Stimulated activated CD4-positive, alpha-beta T cell treated with anti-CD3 and anti-CD28 coated beads, Interleukin-15, amount 100 ng/mL, for 24 hours (primary cell): Measurements from ENCODE around the gene TMEM167B.
"Not testable (repeated sequence)": the region's sequence is repeated elsewhere in the genome, so short reads cannot be mapped to it uniquely, and the experiment has no call there.

Experiments used
- DNase-seq: peaks from one replicate; pipeline ENCODE4 v3.0.0-alpha.2; 2020

The TMEM167B gene

GRCh38 chr1:109090196-109091077 is at the start of gene TMEM167B:
Gene TMEM167B (plus strand): TSS chr1:109090764. CDS start chr1:109090873, 109 bp downstream.
- DNase-seq: peak; percentile 92

- DNase-seq: peak; percentile 47
Measured at GRCh38 chr1:109040989-109041620, 49.5 kb upstream of the TMEM167B start.

GRCh38 chr1:109041621-109042468 is 48.7 kb upstream of the TMEM167B start, which contains the start of gene WDR47:
Gene WDR47 (minus strand): TSS chr1:109042102. CDS start chr1:109023512, 18,590 bp downstream.
- peak; percentile 97 for DNase-seq

DNA sequence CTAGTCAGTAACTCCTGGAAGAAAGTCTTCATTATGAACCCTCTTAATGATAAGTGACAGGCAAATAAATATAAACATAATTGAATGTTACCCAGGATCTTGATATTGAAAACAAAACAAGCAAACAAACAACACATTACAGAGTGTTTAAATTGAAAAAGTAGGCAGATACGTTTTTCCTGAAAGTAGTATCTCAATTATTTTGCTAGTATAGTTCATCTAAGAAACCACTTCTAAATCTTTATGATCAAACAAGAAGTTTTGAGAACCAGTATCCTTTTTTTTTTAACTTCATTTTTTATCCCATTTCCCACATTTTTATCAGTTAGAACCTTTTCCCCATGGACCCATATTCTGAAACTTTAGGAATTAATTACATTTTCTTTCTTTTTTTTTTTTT is 45.0 kb upstream of the TMEM167B start:
- no peak for DNase-seq

GRCh38 chr1:109046671-109047070 is 43.9 kb upstream of the TMEM167B start:
- DNase-seq: no peak

DNA sequence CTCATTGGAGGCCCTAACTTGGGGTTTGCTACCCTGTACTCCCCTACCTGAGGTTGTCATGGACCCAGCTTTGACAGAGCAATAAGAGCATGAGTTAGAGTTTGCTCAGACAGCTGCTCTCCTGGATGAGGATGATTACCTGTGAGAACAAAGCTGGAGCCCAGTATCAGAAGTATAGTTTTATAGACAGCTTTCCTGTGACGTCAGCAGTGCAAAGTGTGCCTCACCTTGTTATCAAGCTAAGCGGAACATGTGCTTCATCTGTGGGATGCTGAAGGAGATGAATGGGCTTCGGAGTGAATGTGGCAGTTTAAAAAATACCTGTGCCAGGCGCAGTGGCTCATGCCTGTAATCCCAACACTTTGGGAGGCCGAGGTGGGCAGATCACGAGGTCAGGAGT is 43.2 kb upstream of the TMEM167B start:
- no peak for DNase-seq

GRCh38 chr1:109048335-109048734 is 42.2 kb upstream of the TMEM167B start:
- no peak for DNase-seq

GRCh38 chr1:109050228-109050995 is 40.2 kb upstream of the TMEM167B start:
- no peak for DNase-seq

GRCh38 chr1:109052145-109052544 is 38.4 kb upstream of the TMEM167B start:
- not testable (repeated sequence) for DNase-seq

DNA sequence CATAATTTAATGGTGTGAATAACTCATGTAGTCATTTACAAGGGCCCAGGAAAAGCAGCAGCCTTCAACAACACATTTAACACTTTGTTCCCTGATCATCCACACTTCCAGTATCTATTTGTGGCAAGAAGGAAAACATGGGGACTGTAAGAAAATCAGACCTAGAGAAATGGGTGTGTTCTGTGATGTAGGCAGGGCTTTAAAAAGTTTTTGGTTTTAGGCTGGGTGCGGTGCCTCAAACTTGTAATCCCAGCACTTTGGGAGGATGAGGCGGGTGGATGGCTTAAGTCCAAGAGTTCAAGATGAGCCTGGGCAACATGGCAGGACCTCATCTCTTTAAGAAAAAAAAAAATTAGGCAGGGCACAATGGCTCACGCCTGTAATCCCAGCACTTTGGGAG is 34.5 kb upstream of the TMEM167B start:
- DNase-seq: no peak

GRCh38 chr1:109059026-109059425 is 31.5 kb upstream of the TMEM167B start:
- DNase-seq: no peak

DNA sequence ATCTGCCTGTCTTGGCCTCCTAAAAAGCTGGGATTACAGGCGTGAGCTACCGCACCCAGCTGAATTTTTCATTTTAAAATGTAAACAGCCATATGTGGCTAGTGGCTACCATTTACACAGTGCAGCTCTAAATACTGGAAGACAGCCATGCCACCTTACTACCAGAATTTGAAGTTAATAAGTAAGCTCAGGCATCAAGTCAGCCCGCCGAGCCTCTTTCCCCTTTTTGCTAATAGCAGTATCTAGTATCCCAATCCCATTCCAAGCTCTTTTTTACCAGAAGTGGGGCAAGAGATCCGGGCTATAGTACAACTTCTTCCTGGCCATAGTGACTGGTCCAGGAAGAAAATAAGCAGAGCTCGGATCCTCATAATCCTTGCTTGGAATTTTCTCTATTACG is 29.9 kb upstream of the TMEM167B start:
- DNase-seq: no peak

DNA sequence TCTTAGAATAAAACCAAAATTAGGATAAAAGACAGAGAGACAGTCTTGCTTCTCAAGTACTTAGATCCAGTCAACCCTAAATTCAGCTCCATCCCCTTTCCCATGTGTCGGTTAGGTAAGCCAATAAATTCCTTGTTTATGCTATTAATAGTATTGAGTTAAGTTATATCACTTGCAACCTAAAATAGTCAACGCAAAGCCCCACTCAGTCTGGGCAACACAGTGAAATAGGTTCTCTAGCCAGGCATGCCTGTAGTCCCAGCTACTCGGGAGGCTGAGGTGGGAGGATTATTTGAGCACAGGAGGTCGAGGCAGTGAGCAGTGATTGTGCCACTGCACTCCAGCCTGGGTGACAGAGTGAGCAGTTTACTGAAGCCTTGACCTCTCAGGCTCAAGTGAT is 29.4 kb upstream of the TMEM167B start:
- no peak for DNase-seq

- no peak for DNase-seq
Measured at GRCh38 chr1:109065137-109065536, 25.4 kb upstream of the TMEM167B start.

- no peak for DNase-seq
Measured at GRCh38 chr1:109067883-109068282, 22.7 kb upstream of the TMEM167B start.

DNA sequence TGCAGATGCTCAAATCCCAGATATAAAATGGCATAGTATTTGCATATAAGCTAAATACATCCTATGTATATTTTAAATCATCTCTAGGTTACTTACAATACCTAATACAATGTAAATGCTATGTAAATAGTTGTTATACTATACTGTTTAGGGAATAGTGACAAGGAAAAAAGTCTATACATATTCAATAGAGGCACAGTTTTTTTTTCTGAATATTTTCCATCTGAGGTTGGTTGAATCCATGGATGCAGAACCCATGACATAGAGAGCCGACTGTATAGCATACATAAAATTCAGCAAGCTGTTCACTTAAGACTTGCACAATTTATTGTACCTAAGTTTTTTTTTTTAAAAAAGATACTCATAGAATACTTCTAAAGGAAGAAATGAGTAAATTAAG is 21.3 kb upstream of the TMEM167B start:
- DNase-seq: no peak

- peak; percentile 94 for DNase-seq
Measured at GRCh38 chr1:109075531-109076490, 14.8 kb upstream of the TMEM167B start, which contains the start of gene TAF13. Gene TAF13 (minus strand): TSS chr1:109076003. CDS start chr1:109075947, 56 bp downstream.

- DNase-seq: no peak
Measured at GRCh38 chr1:109078317-109078716, 12.2 kb upstream of the TMEM167B start.

DNA sequence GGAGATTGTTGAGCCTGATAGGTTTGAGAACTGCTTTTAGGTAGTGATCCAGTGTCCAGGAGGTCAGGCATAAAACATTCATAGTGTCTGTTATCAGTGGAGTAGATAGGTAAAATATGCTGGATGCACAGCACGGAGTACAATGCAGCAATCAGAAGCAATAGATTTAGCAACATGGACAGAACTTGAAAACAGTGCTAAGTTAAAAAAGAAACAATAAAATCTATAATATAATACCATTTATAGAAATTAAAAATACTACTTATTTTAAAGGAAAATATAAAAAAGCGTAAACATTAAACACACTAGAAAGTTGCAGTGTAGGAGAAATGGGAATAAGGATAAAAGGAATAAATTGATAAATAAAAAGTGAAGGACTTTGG is 11.3 kb upstream of the TMEM167B start:
- no peak for DNase-seq

DNA sequence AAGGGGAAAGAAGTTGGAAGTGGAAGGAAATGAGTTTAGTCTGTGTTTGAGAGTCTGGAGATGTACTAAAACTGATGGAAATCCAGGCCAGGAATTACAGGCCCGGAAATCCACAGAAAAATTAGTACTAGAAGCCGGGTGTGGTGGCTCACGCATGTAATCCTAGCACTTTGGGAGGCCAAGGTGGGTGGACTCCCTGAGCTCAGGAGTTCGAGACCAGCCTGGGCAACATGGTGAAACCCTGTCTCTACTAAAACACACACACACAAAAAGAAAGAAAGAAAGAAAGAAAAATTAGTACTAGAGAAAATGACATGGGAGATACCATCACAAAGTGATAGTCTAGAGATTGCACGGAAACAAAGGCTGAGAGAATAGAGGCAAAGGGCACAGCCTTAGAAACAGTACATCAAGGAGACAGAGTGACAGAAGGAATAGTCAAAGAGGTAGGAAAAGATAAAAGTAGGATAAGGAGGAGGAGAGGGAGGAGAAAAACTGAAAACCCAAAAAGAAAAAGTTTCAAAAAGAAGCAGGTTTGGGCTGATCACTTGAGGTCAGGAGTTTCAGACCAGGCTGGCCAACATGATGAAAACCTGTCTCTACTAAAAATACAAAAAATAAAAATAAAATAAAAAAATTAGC is 10.0 kb upstream of the TMEM167B start:
- no peak for DNase-seq

- no peak for DNase-seq
Measured at GRCh38 chr1:109083501-109083900, 7.1 kb upstream of the TMEM167B start.
